HepG2 (cell line): ENCODE data around the gene COQ3. TPM values are rescaled to one million over a fixed set of nuclear protein-coding genes. Genes with fewer than 3 reads are reported as not detected.

Source experiments
- CERS6 ChIP-seq: sonication (generic); formaldehyde crosslinking; IDR thresholded peaks from 2 replicates; pipeline ENCODE4 v1.5.0; 2020; ENCODE audit warnings: missing genetic modification reagents
- GATA4 ChIP-seq: sonication (generic); IDR thresholded peaks from 2 replicates; pipeline ENCODE4 v1.6.1; 2016; ENCODE audit warnings: antibody characterized with exemption, low read depth, borderline replicate concordance
- HBP1 ChIP-seq: IDR thresholded peaks from 2 replicates; pipeline ENCODE4 v1.6.1; 2016; ENCODE audit warnings: low read depth, control low read depth
- MTA3 ChIP-seq: sonication (generic); formaldehyde crosslinking; IDR thresholded peaks from 2 replicates; pipeline ENCODE4 v1.4.0; 2020; ENCODE audit warnings: missing genetic modification reagents
- NCOA5 ChIP-seq: sonication (generic); formaldehyde crosslinking; IDR thresholded peaks from 2 replicates; pipeline ENCODE4 v1.4.0; 2020; ENCODE audit warnings: missing genetic modification reagents
- SETDB1 ChIP-seq: sonication (generic); formaldehyde crosslinking; IDR thresholded peaks from 2 replicates; pipeline ENCODE4 v1.5.1; 2020; ENCODE audit warnings: missing genetic modification reagents, mild to moderate bottlenecking, borderline replicate concordance
- SKIL ChIP-seq: sonication (generic); formaldehyde crosslinking; IDR thresholded peaks from 2 replicates; pipeline ENCODE4 v1.8.0; 2022; ENCODE audit warnings: missing genetic modification reagents, mild to moderate bottlenecking, moderate library complexity, borderline replicate concordance
- TBX3 ChIP-seq: fragments of 450-650 bp; IDR thresholded peaks from 2 replicates; pipeline ENCODE4 v1.6.1; 2017; ENCODE audit warnings: antibody characterized with exemption, mild to moderate bottlenecking, inconsistent platforms, borderline replicate concordance
- YY1 ChIP-seq: IDR thresholded peaks from 2 replicates; pipeline ENCODE4 v1.6.1; 2011; ENCODE audit warnings: low read length, low read depth, moderate library complexity, mild to moderate bottlenecking; ENCODE audit not compliant: insufficient read depth, insufficient replicate concordance
- ZNF101 ChIP-seq: sonication (generic); formaldehyde crosslinking; IDR thresholded peaks from 2 replicates; pipeline ENCODE4 v1.4.0; 2020; ENCODE audit warnings: mild to moderate bottlenecking, low read depth, missing genetic modification reagents, borderline replicate concordance
- ZNF121 ChIP-seq: sonication (generic); formaldehyde crosslinking; IDR thresholded peaks from 2 replicates; pipeline ENCODE4 v1.5.0; 2020; ENCODE audit warnings: mild to moderate bottlenecking, missing genetic modification reagents
- ZNF253 ChIP-seq: sonication (generic); formaldehyde crosslinking; IDR thresholded peaks from 2 replicates; pipeline ENCODE4 v1.8.0; 2022; ENCODE audit warnings: mild to moderate bottlenecking, missing genetic modification reagents, borderline replicate concordance
- ZNF274 ChIP-seq: sonication (generic); formaldehyde crosslinking; IDR thresholded peaks from 2 replicates; pipeline ENCODE4 v1.5.1; 2020; ENCODE audit warnings: mild to moderate bottlenecking, missing genetic modification reagents
- ZNF350 ChIP-seq: sonication (generic); formaldehyde crosslinking; IDR thresholded peaks from 2 replicates; pipeline ENCODE4 v1.4.0; 2020; ENCODE audit warnings: mild to moderate bottlenecking, low read depth, missing genetic modification reagents, borderline replicate concordance
- ZNF572 ChIP-seq: sonication (generic); formaldehyde crosslinking; IDR thresholded peaks from 2 replicates; pipeline ENCODE4 v1.5.1; 2020; ENCODE audit warnings: mild to moderate bottlenecking, missing genetic modification reagents
- ZNF770 ChIP-seq: sonication (generic); formaldehyde crosslinking; IDR thresholded peaks from 2 replicates; pipeline ENCODE4 v1.5.0; 2020; ENCODE audit warnings: mild to moderate bottlenecking, missing genetic modification reagents
- ZNF777 ChIP-seq: sonication (generic); formaldehyde crosslinking; IDR thresholded peaks from 2 replicates; pipeline ENCODE4 v1.4.0; 2020; ENCODE audit warnings: missing genetic modification reagents
- ZSCAN5A ChIP-seq: sonication (generic); formaldehyde crosslinking; IDR thresholded peaks from 2 replicates; pipeline ENCODE4 v1.8.0; 2022; ENCODE audit warnings: mild to moderate bottlenecking, missing genetic modification reagents, borderline replicate concordance
- polyA plus RNA-seq, 8 experiments: library from polyadenylated mRNA; depleted of rRNA in 3 of 8; stranded (reverse) in 7 of 8; unstranded in 1 of 8; fragments of >200 nt; fragmentation: Illumina TruSeq in 4 of 8; extraction: Trizol in 4 of 8; gene quantifications; 2 replicates each; pipeline versions ENCODE4 v1.2.1 to v1.2.3, GENCODE V29; 2011 to 2016; ENCODE audit warnings: low read depth in 4 of 8, missing spikeins in 1 of 8, mixed read lengths in 1 of 8; ENCODE audit not compliant: insufficient read depth in 1 of 8
- total RNA-seq, 5 experiments: library from RNA; depleted of rRNA; stranded (reverse); fragments of >200 nt; fragmentation: Illumina TruSeq; extraction: Trizol; gene quantifications; 2 replicates each; pipeline ENCODE4 v1.2.3, GENCODE V29; 2016; ENCODE audit warnings: low read depth in 1 of 5

COQ3 gene
- total and polyA plus RNA-seq, 2 of the 13 experiments (the other 11 are each of a cell fraction or from before 2014, with no cell fraction given) = 5.3 to 20.5 TPM

- no peak; the same call in 1 of the 2 replicates for TF ChIP-seq ZNF770 (CRISPR knock-in tag)
- no peak for TF ChIP-seq ZNF101 (CRISPR knock-in tag)
- TF ChIP-seq GATA4 = peak; percentile 48; the same call in 1 of the 2 replicates
- no peak for TF ChIP-seq SETDB1 (CRISPR knock-in tag)
- no peak for TF ChIP-seq TBX3
- TF ChIP-seq ZSCAN5A (CRISPR knock-in tag) = no peak
- TF ChIP-seq SKIL (CRISPR knock-in tag) = no peak
- no peak for TF ChIP-seq ZNF777 (CRISPR knock-in tag)
- TF ChIP-seq MTA3 = no peak
- TF ChIP-seq HBP1 = no peak; the same call in 1 of the 2 replicates
- no peak for TF ChIP-seq CERS6 (CRISPR knock-in tag)
- TF ChIP-seq ZNF253 (CRISPR knock-in tag) = no peak
- no peak for TF ChIP-seq NCOA5 (CRISPR knock-in tag)
- TF ChIP-seq ZNF121 (CRISPR knock-in tag) = no peak
- no peak for TF ChIP-seq ZNF572
- TF ChIP-seq ZNF274 (CRISPR knock-in tag) = 0 out of 2 replicates have a peak, but pooled peaks have one; percentile 61
- TF ChIP-seq YY1 = peak; percentile 46
- peak; percentile 73; the same call in 1 of the 2 replicates for TF ChIP-seq ZNF350 (CRISPR knock-in tag)
These were observed at the start of gene COQ3 (continued) for GRCh38 chr6:99393698-99394531.
